Measurements from ENCODE around the gene MOB1B. TPM values are rescaled to one million over a fixed set of nuclear protein-coding genes. Genes with fewer than 3 reads are reported as not detected.
A peak's percentile ranks its signal among the peaks of the same experiment; 100 is the strongest.

MOB1B gene
- total RNA-seq, 2 donors from 2014 or later = 9.2 to 12.7 TPM

GRCh38 chr4:70902577-70903290, 565 bp downstream of the MOB1B start:
- Histone ChIP-seq H3K4me1 (no peaks in the 10 kb centered on the region), H3K27me3 (no peaks in the 10 kb centered on the region), H3K9me3 (no peaks in the 10 kb centered on the region), H3K27ac (peak overlapping the region; percentile 58 to 84 (median 80)), H3K4me3 (peak overlapping the region; percentile 58 to 81), H3K36me3 (replicated peaks in 1 of 2; ENCODE audit: insufficient read depth in 1 of 2, low read depth in 2 of 2) (no peaks in the 10 kb centered on the region)
- WGBS, 2 donors = 0% methylated on average over 21 to 37 of the region's 48 CpGs
- no peak for DNase-seq
- TF ChIP-seq POLR2A (IDR thresholded peaks at IDR 0.05) (no peak), CTCF (IDR thresholded peaks at IDR 0.05) (no peak)
- peak; percentile 76 for ATAC-seq
- intact Hi-C loops (cut with DNase I) = no loop called here

- Histone ChIP-seq H3K4me1 (no peaks in the 10 kb centered on the region), H3K36me3 (replicated peaks in 1 of 2; ENCODE audit: insufficient read depth in 1 of 2, low read depth in 2 of 2) (no peaks in the 10 kb centered on the region), H3K9me3 (no peaks in the 10 kb centered on the region), H3K4me3 (peak overlapping the region in 1 of 2 donors; percentile 58), H3K27ac (peak overlapping the region in 3 of 4 donors; percentile 79 to 84 (median 80)), H3K27me3 (no peaks in the 10 kb centered on the region)
- ATAC-seq = no peak
- DNase-seq = peak in 1 of 4 donors; percentile 17
- 3 to 6% methylated on average over 5 of the region's 5 CpGs for WGBS, 2 donors
- no peak for TF ChIP-seq POLR2A (IDR thresholded peaks at IDR 0.05)
- TF ChIP-seq CTCF (IDR thresholded peaks at IDR 0.05) = no peak
- intact Hi-C loops (cut with DNase I) = no loop called here
Observed at GRCh38 chr4:70903291-70903603, 1.1 kb downstream of the MOB1B start.

- Histone ChIP-seq H3K36me3 (replicated peaks in 1 of 2; ENCODE audit: insufficient read depth in 1 of 2, low read depth in 2 of 2) (no peaks in the 10 kb centered on the region), H3K27me3 (no peaks in the 10 kb centered on the region), H3K9me3 (no peaks in the 10 kb centered on the region), H3K4me1 (no peaks in the 10 kb centered on the region), H3K4me3 (no peak overlapping the region), H3K27ac (no peak overlapping the region)
- TF ChIP-seq CTCF (IDR thresholded peaks at IDR 0.05) = no peak
- no peak for TF ChIP-seq POLR2A (IDR thresholded peaks at IDR 0.05)
- DNase-seq (no peak), ATAC-seq (no peak)
- WGBS, 2 donors = 63 to 69% methylated on average over 3 of the region's 3 CpGs
- intact Hi-C loops (cut with DNase I) = no loop called here
Observed at GRCh38 chr4:70908993-70909556, 6.9 kb downstream of the MOB1B start.

- no peak for ATAC-seq
- intact Hi-C loops (cut with DNase I) = no loop called here
- H3K36me3 ChIP-seq (replicated peaks in 1 of 2; ENCODE audit: insufficient read depth in 1 of 2, low read depth in 2 of 2) = no peaks in the 10 kb centered on the region
- peaks cover 6% of the 10 kb centered on the region for H3K4me1 ChIP-seq
- TF ChIP-seq POLR2A (IDR thresholded peaks at IDR 0.05) = no peak
- TF ChIP-seq CTCF (IDR thresholded peaks at IDR 0.05) = no peak
- no peak overlapping the region for H3K4me3 ChIP-seq
- H3K27me3 ChIP-seq = no peaks in the 10 kb centered on the region
- no peak for DNase-seq
- WGBS, 2 donors = 96 to 100% methylated on average over 2 of the region's 2 CpGs
- H3K9me3 ChIP-seq = no peaks in the 10 kb centered on the region
- H3K27ac ChIP-seq = no peak overlapping the region
Observed at GRCh38 chr4:70914000-70914399, 11.8 kb downstream of the MOB1B start.

GRCh38 chr4:70914631-70915030, 12.5 kb downstream of the MOB1B start:
- intact Hi-C loops (cut with DNase I) = no loop called here
- Histone ChIP-seq H3K9me3 (no peaks in the 10 kb centered on the region), H3K27ac (no peak overlapping the region), H3K27me3 (no peaks in the 10 kb centered on the region), H3K4me3 (no peak overlapping the region), H3K4me1 (peaks cover 6% of the 10 kb centered on the region), H3K36me3 (replicated peaks in 1 of 2; ENCODE audit: insufficient read depth in 1 of 2, low read depth in 2 of 2) (no peaks in the 10 kb centered on the region)
- no peak for ATAC-seq
- peak in 1 of 4 donors; percentile 38 for DNase-seq
- TF ChIP-seq CTCF (IDR thresholded peaks at IDR 0.05) (no peak), POLR2A (IDR thresholded peaks at IDR 0.05) (no peak)
- 16 to 31% methylated on average over 2 of the region's 2 CpGs for WGBS, 2 donors

Data from body of pancreas (tissue), 4 donors.